HK-2 (cell line): ENCODE results near the gene SYK.
A peak's percentile ranks its signal among the peaks of the same experiment; 100 is the strongest.
"Not testable (repeated sequence)": the region's sequence is repeated elsewhere in the genome, so short reads cannot be mapped to it uniquely, and the experiment has no call there.

Experiments used
- DNase-seq: peaks from one replicate; pipeline ENCODE4 v3.0.0-alpha.2; 2018; ENCODE audit not compliant: unreplicated experiment

Gene SYK

GRCh38 chr9:90801241-90801972, at the start of gene SYK:
Gene SYK (plus strand): TSS chr9:90801819. CDS start chr9:90843899, 42,080 bp downstream.
- no peak for DNase-seq

- DNase-seq, result peak; percentile 53
These were observed 45.9 kb upstream of the SYK start for GRCh38 chr9:90755514-90756371.

GRCh38 chr9:90760577-90760976, 41.0 kb upstream of the SYK start:
- not testable (repeated sequence) for DNase-seq

- no peak for DNase-seq
These were observed 34.9 kb upstream of the SYK start for GRCh38 chr9:90766731-90767130.

GRCh38 chr9:90767523-90768100, 34.0 kb upstream of the SYK start:
- no peak for DNase-seq

- no peak for DNase-seq
These were observed 31.4 kb upstream of the SYK start for GRCh38 chr9:90770182-90770738.

- no peak for DNase-seq
These were observed 30.7 kb upstream of the SYK start for GRCh38 chr9:90770927-90771326.

- no peak for DNase-seq
These were observed 29.2 kb upstream of the SYK start for GRCh38 chr9:90772386-90772785.

- no peak for DNase-seq
These were observed 28.0 kb upstream of the SYK start for GRCh38 chr9:90773617-90774016.

- no peak for DNase-seq
These were observed 27.5 kb upstream of the SYK start for GRCh38 chr9:90774071-90774470.

- DNase-seq, result no peak
These were observed 26.9 kb upstream of the SYK start for GRCh38 chr9:90774682-90775081.

GRCh38 chr9:90775657-90776056, 26.0 kb upstream of the SYK start:
- DNase-seq, result no peak

- DNase-seq, result no peak
These were observed 22.9 kb upstream of the SYK start for GRCh38 chr9:90778746-90779145.

GRCh38 chr9:90783552-90783951, 18.1 kb upstream of the SYK start:
- no peak for DNase-seq

- DNase-seq, result no peak
These were observed 17.7 kb upstream of the SYK start for GRCh38 chr9:90783964-90784363.

GRCh38 chr9:90787771-90788460, 13.7 kb upstream of the SYK start:
- no peak for DNase-seq

- not testable (repeated sequence) for DNase-seq
These were observed 13.1 kb upstream of the SYK start for GRCh38 chr9:90788527-90788926.

- no peak for DNase-seq
These were observed 12.2 kb upstream of the SYK start for GRCh38 chr9:90789408-90789807.

GRCh38 chr9:90789862-90790261, 11.8 kb upstream of the SYK start:
- DNase-seq, result no peak

- not testable (repeated sequence) for DNase-seq
These were observed 8.6 kb upstream of the SYK start for GRCh38 chr9:90793024-90793423.

GRCh38 chr9:90793729-90794128, 7.9 kb upstream of the SYK start:
- no peak for DNase-seq

- DNase-seq, result no peak
These were observed 6.5 kb upstream of the SYK start for GRCh38 chr9:90795084-90795483.
